Left renal pelvis (tissue), 4 donors: Measurements from ENCODE around the gene RPL13. TPM values are rescaled to one million over a fixed set of nuclear protein-coding genes. Genes with fewer than 3 reads are reported as not detected.

Source experiments
- DNase-seq, 4 donors: peaks; one replicate each; pipeline ENCODE4 v3.0.0-alpha.2; 2013; ENCODE audit warnings: low read depth in 4 of 4, low spot score in 3 of 4
- polyA plus RNA-seq, 4 donors: library from polyadenylated mRNA; unstranded; fragments of 120-200 nt; gene quantifications; one replicate each; pipeline ENCODE4 v1.2.1, GENCODE V29; 2013; ENCODE audit not compliant: insufficient read length in 4 of 4

Gene RPL13
- polyA plus RNA-seq, 4 donors, result 1,612 to 2,647 (median 1,789) TPM

GRCh38 chr16:89544713-89545043 is 15.8 kb upstream of the RPL13 start:
- DNase-seq, result no peak

- no peak for DNase-seq
These were observed 15.2 kb upstream of the RPL13 start for GRCh38 chr16:89545044-89545830.

- DNase-seq, result no peak
These were observed 14.5 kb upstream of the RPL13 start for GRCh38 chr16:89545831-89546574.

- no peak for DNase-seq
These were observed 13.7 kb upstream of the RPL13 start for GRCh38 chr16:89546781-89547180.

- no peak for DNase-seq
These were observed 13.2 kb upstream of the RPL13 start for GRCh38 chr16:89547291-89547690.

- DNase-seq, result no peak
These were observed 12.6 kb upstream of the RPL13 start for GRCh38 chr16:89547860-89548259.

GRCh38 chr16:89548344-89549006 is 12.0 kb upstream of the RPL13 start:
- no peak for DNase-seq

GRCh38 chr16:89549007-89549700 is 11.3 kb upstream of the RPL13 start:
- no peak for DNase-seq

- DNase-seq, result no peak
These were observed 10.0 kb upstream of the RPL13 start for GRCh38 chr16:89550421-89551007.

- DNase-seq, result no peak
These were observed 8.2 kb upstream of the RPL13 start for GRCh38 chr16:89552329-89552728.

- DNase-seq, result no peak
These were observed 7.6 kb upstream of the RPL13 start for GRCh38 chr16:89552913-89553312.

- DNase-seq, result no peak
These were observed 6.7 kb upstream of the RPL13 start for GRCh38 chr16:89553733-89554132.

GRCh38 chr16:89554343-89554742 is 6.1 kb upstream of the RPL13 start:
- DNase-seq, result no peak

- DNase-seq, result no peak
These were observed 5.2 kb upstream of the RPL13 start for GRCh38 chr16:89555265-89555664.

- no peak for DNase-seq
These were observed 4.7 kb upstream of the RPL13 start for GRCh38 chr16:89555780-89556179.

GRCh38 chr16:89556750-89557689 is 3.5 kb upstream of the RPL13 start:
- no peak for DNase-seq

- no peak for DNase-seq
These were observed 2.6 kb upstream of the RPL13 start for GRCh38 chr16:89557690-89558490.

- no peak for DNase-seq
These were observed 831 bp downstream of the RPL13 start for GRCh38 chr16:89561142-89561883.
